Glomerular endothelial cell (primary cell): ENCODE measurements around the gene CDK6. TPM values are rescaled to one million over a fixed set of nuclear protein-coding genes. Genes with fewer than 3 reads are reported as not detected.
A peak's percentile ranks its signal among the peaks of the same experiment; 100 is the strongest.

Source experiments
- DNase-seq: peaks from one replicate; pipeline ENCODE4 v3.0.0-alpha.2; 2011; ENCODE audit warnings: low read depth, low spot score; ENCODE audit errors: extremely low read depth
- total RNA-seq: library from RNA; depleted of rRNA; stranded (reverse); fragments of >200 nt; gene quantifications from 2 replicates; pipeline ENCODE4 v1.2.3, GENCODE V29; 2015

CDK6 gene
- total RNA-seq, 1 donor from 2014 or later: 108 TPM

GRCh38 chr7:92655346-92655884 lies 181.0 kb downstream of the CDK6 start:
- DNase-seq: no peak

GRCh38 chr7:92653136-92653535 lies 183.2 kb downstream of the CDK6 start:
- no peak for DNase-seq

DNA sequence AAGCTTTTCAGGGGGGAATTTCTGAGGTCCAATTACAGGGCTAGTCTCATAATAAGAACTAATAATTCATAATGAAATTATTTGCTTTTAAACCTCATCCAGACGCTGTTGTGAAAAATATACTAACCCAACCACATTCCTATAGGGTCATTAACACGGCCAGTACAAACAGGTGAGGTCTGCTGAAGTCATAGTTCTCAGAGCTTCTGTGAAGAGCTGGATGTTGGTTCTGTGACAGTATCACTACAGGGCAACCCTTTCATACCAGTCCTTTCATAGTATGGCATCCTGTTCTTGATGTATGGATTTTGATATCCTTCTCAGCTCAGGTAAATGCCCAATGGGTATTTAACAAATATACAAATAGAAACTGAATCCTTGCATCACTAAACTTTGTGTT lies 183.8 kb downstream of the CDK6 start:
- DNase-seq: no peak

DNA sequence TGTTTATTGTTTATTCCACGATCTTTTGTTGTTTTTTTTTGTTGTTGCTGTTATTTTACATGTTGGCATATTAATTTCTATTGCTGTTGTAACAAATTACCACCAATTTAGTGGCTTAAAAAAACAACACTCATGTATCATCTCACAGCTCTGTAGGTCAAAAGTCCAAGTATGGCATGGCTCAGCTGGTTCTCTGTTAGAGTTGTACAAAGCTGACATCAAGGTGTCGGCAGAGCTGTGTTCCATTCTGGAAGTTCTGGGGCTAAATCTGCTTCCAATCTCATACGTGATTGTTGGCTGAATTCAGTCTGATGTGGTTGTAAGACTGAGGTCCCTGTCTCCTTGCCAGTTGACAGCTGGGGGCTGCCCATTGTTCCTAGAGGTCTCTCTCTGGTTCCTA lies 186.0 kb downstream of the CDK6 start:
- no peak for DNase-seq

DNA sequence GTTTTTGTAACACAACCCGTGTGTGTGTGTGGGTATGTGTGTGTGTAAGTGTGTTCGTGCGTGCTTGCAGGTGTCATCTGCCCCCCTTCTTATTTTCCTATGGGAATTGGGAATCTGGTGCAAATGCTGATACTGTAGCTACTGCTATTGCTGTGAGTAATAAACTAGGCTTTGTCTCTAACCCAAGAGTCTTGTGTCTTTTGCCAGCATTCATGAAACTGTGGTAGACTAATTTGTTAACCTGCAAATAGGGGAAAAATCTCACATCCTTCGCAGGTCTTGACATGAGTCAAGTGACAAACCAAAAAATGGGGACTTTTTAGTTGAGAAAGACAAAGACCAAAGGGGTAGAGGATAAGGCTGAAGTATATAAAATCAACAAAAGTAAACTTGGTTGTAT lies 188.3 kb downstream of the CDK6 start:
- no peak for DNase-seq

- no peak for DNase-seq
Measured at GRCh38 chr7:92647652-92648051, 188.7 kb downstream of the CDK6 start.

GRCh38 chr7:92647011-92647625 lies 189.3 kb downstream of the CDK6 start:
- no peak for DNase-seq

DNA sequence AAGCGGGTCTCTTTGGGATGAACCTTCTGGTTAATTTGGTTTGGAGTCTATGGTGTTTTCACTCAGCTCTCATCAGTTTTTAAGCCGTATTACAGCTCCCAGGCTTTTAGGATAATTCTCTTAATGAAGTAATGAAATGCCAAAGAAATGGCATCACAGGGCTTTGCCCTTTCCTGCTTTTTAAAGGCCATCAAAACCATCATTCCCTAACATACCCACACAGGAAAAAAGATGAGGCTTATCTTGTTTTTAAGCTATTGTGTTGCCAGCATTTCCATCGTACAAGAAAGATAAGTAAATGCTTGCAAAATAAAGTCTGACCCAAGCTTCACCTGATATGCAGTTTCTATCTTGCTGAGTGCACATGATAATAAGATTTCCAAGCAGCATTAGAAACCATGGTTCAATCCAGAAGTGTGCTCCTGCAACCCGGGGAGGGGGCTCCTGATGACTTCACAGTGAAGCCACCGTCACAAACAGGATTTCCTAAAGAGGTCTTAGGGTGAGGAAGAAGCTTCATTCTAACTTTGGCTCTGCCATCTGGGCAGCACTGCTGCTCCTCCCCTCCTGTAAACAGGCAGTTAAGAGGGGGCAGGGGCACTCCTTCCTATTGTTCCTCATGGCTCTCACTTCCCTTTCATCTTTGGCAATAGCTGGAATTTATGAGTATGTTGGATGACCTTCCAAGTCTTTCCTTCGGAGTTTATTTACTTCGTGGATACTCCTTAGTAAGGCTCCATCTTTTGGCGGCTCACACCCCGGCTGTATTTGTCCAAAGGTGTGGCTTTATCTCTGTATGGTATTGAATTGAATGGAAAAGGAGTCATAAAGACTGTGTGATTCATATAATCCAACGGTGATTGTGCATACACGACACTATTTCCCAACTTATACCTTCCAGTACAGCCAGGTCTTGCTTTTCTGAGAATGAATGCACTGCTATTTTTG lies 191.0 kb downstream of the CDK6 start:
- no peak for DNase-seq

- DNase-seq: no peak
Measured at GRCh38 chr7:92644406-92645113, 191.8 kb downstream of the CDK6 start.

- DNase-seq: no peak
Measured at GRCh38 chr7:92643821-92644220, 192.6 kb downstream of the CDK6 start.

DNA sequence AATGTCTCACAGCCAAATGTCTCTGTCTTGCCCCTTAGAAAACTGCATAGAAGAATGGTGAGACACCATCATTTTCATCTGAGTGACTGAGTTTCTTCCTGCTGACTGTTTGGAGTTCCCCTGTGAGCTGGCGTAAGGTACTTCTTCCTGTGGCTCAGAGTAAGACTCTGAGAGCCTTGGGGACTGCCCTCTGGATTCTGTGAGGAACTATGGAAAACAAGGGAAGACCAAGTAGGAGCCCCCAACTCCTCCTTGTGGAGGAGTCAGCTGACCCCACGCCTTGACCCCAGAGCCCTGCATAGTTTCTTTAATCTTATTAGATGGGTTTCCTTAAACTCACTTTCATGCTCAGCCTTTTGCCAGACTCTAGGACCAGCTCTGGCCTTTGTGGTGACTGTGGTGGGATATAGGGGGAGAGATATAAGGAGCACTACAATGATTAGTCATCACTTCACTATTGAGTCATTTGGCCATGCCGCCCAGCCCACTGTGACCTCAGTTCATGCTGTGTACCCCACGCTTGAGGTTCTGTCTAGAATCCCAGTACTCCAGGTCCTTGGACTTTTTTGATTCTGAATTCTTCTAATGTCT lies 194.4 kb downstream of the CDK6 start:
- DNase-seq: no peak

GRCh38 chr7:92639966-92640365 lies 196.4 kb downstream of the CDK6 start:
- no peak for DNase-seq

DNA sequence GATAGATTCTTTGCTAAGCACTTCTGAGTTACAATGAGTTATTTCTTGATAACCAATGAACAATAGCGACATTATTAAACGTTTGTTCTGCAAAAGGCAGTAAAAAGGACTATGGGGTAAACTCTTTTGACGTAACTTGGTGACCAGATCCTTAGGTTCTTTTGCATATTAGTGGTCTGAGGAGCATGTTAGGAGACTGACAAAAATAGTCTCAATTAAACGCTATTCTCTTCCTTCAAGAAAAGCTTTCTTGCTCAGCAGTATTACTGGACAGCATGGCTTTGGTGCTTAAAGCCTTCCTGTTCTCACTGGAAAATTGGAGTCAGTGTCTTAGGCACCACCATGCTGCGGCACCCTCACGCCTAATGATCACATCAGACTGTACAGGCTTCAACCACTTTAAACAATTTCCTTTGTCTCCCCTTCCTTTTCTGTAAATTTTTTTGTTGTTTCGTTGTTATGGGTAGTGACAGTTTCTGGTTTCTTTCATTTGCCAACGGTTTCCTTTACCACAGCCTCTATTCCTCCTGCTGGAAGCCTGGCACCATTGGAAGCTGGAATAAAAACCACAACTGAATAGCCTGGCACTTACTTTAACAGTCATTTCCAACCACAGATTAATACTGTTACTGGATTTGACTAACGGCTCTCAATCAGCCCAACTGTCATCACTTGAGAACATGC lies 197.0 kb downstream of the CDK6 start:
- no peak for DNase-seq

GRCh38 chr7:92636018-92636560 lies 200.3 kb downstream of the CDK6 start:
- no peak for DNase-seq

GRCh38 chr7:92635538-92635937 lies 200.8 kb downstream of the CDK6 start:
- no peak for DNase-seq

DNA sequence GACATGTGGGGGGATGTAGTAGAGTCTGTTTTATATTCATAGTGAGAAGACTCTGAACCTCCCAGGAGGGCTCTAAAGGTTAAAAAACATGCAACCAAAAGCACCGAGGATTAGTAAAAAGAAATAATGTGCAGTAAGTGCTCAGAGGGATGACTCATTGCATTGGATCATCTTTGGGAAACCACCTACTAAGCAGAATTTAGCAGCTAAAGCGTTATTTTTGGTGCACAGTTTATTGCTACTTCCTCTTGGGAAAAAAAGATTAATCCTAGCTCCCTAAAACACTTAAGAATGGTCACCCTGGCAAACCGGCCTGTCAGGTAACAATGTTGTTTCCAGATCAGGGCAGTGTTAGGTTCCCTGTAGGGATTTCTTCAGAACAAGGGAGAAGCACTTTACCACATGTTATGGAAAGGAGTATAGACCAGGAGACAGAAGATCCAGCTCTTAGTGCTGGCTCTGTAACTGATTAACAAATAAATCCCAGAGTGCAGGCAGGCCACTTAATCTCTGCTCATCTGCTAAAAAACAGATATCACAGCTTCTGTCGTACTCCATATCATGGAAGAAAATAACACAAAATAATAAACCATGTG lies 201.4 kb downstream of the CDK6 start:
- no peak for DNase-seq

DNA sequence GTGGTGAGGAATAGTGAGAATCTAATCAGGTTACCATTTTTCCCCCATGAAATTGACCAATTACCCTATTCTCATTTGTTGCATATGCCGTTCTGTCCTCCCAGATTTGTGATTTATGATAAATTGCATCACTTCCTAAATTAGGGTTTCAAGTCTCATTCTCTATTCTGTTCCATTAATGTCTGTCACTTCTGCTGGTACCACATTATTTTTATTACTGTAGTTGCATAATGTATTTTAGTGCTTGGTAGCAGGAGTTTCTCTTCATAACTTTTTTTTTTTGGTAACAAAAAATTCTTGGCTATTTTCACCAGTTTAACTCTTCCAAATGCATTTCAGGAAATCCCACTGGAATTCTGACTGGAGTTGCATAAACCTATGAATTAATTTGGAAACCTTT lies 202.2 kb downstream of the CDK6 start:
- DNase-seq: no peak

DNA sequence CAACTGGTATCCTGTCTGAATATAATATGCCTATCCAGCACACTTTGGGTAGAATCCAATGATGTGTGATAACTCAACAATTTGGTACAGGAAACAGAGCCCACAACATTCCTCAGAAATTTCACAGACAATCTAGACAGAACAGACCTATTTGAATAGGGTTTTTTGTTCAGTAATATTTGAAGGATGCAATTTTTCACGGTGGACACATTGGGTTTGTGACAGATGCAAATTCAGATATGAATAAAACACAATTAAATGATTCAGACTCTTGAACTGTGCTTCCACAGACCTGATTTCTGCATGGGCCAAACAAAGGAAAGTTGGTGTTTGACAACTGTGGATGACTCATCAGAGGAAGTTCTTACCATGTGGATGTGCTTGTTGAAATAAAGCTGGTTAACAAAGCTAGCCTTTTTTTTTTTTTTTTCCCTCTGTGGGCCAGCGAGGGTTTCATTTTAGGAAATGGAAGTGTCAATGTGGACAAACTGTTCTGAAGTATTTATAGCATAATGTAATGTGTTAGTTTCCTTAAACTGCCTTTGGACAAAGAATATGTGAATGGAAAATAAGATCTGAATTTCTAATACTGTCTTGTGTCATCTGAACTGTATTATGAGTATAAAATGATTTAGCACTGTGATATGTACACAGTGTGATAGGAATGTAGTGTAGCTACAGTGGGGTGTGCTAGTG lies 203.0 kb downstream of the CDK6 start:
- peak; percentile 99 for DNase-seq

GRCh38 chr7:92632791-92633190 lies 203.6 kb downstream of the CDK6 start:
- no peak for DNase-seq
